ENCODE measurements around the gene ABCD3.
"Not testable (repeated sequence)": the region's sequence is repeated elsewhere in the genome, so short reads cannot be mapped to it uniquely, and the experiment has no call there.

Gene ABCD3

DNA sequence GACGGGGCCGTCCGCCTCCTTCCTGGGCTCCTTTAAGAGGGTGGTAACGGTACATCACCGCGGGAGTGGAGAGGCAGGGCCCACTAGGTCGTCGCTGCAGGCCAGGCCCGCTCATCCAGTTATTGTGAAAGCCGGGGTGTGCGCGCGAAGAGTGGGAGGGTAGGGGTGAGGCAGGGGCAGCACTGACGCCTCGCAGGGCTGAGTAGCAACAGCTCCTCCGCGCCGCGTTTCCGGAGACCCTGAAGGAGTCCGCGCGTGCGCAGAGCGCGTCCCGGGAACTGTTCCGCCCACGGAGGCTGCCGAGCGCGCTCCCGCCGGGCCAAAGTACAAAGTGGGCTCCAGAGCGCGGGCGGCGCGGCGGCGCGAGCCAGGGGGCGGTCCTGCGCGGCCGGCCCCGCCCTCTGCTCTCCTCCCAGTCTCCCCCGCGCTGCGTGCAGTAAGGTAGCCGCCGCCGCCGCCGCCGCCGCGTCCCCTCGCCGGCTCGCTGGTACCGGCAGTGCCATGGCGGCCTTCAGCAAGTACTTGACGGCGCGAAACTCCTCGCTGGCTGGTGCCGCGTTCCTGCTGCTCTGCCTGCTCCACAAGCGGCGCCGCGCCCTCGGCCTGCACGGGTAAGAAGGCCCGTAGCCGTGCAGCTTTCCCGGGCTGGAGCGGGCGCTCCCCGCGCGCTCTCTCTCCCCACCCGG is at the start of gene ABCD3:
TSS of gene ABCD3 (plus strand) at position 412 of the 686 bp plus-strand sequence. CDS start at position 502, 90 bp downstream.
- DNase-seq, result peak; percentile 97

DNA sequence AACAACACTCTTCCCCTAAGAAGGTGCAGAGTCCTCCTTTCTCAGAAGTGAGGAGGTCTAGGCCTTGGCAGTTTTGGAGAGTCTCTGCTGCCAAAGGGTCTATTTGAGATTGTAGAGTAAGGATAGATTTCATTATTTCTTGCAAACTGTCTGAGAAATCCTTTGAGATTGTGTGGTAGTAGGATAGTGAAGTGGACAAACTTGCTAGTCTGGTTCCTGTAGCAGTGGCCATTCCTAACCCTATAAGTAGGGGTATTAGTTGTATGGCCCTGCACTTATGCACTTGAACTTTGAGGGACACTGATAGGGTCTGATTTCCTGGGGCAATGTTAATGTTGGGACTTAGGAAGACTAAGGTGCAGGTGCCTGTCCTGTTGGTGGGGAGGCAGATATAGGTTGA is 45.4 kb upstream of the ABCD3 start:
- DNase-seq, result not testable (repeated sequence)

DNA sequence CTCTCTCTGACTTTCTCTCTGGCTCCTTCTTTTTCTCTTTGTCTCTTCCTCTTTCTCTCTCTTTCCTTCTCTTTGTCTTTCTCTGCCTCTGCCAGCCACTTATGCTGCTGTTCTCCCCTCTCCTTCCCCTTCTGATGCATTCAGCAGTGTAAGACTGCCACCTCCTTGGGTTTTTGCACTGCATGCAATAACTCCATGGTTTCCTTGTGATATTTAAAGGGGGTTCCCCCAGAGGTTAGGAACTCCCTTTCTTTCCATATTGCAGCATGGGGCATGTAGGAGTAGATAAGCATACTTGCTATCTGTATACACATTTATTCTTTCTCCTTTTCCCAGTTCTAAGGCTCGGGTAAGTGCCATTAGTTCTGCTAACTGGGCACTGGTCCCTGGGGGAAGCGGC is 44.9 kb upstream of the ABCD3 start:
- not testable (repeated sequence) for DNase-seq

DNA sequence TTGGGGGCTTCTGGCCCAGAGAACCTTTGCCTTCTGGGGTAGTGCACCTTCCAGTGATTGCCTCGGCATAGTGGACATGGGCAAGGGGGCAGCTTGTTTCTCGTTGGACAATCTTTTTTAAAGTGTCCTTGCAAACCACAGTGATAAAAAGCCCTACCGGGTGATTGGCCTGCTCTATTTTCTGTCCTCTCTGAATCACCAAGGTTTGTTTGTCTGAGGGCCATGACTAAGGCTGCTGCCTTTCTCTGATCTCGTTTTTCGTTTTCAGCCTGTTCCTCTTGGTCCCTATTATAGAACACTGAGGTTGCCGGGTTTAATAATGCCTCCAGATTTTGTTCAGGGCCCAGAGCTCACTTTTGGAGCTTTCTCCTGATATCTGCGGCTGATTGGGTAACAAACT is 42.5 kb upstream of the ABCD3 start:
- not testable (repeated sequence) for DNase-seq

DNA sequence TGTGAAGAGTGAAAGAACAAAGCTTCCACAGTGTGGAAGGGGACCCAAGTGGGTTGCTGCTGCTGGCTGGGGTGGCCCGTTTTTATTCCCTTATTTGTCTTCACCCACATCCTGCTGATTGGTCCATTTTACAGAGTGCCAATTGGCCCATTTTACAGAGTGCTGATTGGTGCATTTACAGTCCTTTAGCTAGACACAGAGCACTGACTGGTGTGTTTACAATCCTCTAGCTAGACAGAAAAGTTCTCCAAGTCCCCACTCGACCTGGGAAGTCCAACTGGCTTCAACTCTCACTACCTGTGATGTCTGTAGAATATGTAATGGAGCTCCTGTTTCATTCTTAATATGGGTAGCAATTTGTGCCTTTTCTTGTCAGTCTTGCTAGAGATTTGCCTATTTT is 39.7 kb upstream of the ABCD3 start:
- DNase-seq, result not testable (repeated sequence)

DNA sequence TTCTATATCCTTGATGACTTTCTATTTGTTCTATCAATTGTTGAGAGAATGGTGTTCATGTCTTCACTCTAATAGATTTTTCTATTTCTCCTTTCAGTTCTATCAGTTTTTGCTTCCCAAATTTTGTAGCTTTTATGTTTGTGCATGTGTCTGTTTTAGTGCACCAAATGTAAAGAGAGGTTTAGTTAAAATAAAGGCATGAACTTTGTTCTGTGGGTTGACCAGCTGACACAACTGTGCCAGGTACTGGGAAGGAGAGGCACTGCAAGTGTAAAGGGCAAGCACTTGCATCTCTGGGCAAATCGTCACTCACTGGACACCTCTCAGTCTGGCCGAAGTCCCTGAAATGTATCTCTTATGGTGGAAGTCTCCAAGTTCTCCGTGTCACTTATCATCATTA is 38.6 kb upstream of the ABCD3 start:
- DNase-seq, result no peak

DNA sequence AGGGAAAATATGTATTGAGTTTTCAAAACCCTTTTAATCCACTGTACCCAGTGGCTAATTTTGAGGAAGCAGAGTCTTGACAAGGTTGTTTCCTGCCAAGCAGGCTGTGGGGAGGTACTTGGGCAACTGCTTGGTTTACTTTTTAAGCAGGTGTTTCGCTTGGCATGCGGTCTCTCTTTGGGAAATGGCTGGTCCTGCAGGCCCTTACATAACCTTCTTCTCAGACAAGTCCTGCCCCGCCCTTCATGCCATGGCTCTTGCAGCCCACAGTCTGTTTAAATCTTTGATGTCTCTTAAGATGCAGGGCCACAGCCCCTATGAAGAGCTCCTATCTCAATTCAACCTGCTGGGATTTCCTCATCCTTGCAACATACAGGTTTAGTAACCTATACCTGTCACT is 36.0 kb upstream of the ABCD3 start:
- DNase-seq, result no peak

DNA sequence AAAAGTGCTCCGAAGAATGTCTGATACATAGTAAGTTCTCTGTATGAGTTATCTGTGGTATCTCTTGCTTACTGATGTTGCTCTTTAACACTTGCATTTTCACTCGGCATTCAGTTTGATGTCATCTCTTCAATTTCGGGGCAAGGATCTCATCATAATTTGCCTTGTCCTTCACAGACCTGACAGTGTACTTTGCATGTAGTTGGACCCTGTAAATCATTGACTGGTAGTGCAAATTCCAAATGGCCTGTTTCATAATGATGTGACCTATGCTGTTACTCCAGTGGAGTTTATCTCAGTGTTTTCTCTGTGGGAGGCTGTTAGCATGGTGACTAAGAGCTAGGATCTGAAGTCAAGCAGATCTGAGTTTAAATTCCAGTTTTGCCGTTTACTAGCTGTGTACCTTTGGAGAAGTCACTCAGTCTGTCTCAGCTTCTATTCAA is 34.2 kb upstream of the ABCD3 start:
- no peak for DNase-seq

DNA sequence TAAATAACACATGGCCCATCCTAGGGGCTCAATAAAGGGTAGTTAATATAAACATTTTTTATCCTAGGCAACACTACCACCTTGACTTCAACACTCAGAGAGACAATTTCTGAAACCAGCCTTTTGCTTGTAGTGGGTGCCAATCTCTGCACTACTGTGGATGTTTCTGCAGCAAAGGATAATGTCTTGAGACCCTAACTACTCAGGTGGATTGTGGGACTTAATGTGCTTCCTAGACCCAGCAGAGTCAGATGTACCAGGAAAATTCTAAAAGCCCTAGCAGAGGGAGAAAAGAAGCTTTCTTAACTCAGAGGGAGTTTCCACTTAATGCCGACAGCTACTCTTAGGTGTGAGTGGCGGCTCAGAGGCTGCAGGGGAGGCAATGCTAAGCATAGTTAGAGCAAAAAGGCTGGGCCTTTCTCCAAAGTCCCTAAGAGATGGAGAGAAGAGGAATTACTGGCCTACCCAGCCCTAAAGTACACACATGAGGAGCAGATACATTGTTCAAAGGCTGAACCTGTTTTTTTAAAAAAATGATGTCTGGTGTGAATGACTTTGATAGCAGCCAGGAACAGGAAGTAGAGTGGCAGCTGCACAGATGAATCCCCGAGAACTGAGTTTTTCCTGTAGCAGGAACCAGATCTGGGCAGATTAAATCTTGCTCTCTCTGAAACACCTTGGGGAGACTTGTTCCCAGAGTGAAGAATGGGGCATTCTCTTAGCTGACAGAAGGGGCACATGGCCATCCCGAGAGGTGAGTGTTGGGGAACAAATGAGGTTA is 33.5 kb upstream of the ABCD3 start:
- no peak for DNase-seq

DNA sequence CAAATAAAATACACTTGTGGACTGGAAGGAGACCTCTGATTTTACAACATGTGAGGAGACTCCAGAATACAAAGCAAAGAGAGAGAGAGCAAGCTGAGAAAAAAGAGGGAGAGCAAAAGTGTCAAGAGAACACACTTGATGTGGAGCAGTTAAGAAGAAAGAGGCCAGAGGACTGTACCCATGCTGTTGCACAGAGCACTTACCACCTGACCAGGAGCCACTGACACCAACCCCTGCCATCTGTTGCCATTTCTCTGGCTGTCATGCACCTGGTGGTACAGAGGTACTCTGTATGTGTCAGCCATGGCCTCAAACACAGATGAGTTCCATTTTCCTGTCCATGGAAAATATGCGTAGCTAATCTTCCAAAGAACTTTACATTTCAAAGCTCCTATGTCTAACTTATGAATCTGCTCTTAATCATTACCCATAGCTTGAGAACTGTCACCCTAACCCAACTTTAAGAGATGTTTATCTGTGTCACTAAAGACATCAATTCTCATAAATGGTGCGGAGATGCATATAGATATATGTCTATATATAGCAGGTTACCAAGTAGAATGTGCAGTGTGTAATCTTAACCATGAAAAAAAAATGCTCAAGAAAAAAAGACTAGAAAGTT is 32.8 kb upstream of the ABCD3 start:
- no peak for DNase-seq

DNA sequence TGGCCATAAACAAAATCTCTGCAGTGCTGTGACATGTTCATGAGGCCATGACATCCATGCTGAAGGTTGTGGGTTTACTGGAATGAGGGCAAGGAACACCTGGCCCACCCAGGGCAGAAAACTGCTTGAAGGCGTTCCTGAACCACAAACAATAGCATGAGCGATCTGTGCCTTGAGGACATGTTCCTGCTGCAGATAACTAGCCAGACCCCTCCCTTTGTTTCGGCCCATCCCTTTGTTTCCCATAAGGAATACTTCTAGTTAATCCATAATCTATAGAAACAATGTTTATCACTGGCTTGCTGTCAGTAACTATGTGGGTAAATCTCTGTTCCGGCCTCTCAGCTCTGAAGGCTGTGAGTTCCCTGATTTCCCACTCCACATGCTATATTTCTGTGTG is 28.9 kb upstream of the ABCD3 start:
- DNase-seq, result no peak

DNA sequence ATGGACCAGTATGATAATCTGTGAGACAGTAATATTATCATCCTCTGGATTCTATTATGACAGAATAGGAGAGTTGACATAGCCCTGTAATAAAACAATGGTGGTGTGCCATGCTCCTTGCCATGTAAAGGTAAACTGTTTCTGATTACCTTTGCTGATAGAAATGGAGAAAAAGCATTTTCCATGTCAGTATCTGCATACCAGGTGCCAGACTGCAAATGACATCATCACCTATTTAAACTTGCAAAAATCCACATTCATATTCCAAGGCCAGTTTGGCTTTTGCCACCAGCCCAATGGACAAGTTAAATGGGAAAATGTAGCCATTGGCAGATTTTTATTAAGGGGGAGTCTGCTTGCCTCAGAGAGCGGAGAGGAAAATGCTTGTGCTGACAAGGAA is 23.9 kb upstream of the ABCD3 start:
- DNase-seq, result no peak

DNA sequence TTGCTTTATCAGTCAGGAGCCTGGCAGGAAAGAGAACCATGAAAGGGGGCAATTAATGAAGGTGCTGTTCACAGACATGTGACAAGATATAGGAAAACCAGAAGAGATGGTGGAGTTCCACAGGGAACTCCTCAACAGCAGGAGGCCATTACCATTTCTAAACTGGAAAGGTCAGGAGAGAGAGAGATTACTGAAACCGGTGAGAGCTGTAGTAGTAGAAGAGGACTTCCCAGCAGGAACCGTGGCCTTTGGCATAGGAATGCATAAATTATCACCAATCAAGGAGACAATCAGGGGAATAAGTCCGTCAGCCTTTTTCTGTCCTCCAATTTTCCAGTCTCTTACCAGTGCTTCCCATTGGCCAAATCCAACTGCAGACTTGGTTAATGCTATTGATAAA is 23.0 kb upstream of the ABCD3 start:
- DNase-seq, result no peak

DNA sequence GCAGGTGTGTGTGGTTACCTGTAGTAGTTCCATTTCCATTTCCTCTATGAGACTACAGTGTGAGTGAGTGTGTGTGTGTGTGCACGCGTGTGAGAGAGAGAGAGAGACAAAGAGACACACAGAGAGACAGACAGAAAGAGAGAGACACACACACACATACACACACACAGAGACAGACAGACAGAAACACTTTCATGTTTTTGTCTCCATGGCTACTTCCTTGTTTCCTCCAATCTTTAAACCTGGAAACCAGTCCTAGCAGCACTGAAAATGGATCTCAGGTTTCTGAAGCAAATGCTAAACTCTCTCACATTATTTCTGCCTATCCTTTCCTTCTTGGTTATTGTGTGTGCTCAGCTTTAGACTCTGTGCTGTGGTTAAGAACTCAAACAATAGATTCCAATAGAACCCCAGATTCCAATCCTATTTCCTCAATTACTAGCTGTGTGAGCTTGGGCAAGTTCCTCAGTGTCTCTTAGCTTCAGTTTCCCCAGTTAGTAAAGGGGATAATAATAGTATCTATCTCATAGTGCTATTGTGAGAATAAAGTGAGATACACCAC is 22.4 kb upstream of the ABCD3 start:
- no peak for DNase-seq

DNA sequence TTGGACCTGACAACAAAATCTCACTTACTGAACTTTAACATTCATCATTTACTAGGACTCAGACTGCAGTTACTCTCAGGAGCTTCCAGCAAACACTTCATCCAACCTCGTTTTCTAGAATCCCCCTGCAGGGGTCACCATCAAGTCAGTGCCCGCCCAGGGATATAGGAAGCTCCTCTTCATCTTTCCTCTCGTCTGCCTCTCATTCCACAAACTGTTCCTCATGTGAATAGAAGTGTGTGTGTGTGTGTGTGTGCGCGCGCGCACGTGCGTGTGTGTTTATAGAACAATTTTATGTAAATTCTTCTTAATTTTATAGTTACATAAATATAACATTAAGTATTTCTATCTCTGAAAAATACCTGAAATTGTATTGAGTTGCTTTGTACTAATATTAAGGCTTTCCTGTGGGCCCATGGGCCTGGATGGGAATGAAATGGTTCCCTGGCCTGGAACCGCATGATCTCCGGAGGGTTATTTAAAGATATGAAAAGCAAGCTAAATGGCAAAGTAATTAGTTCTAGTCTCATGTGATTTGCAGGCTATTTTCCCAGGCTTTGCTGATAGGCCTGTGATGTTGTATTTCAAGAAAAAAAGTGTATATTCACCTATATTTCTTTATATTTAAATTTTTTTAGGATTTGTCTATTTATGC is 21.7 kb upstream of the ABCD3 start:
- DNase-seq, result no peak

DNA sequence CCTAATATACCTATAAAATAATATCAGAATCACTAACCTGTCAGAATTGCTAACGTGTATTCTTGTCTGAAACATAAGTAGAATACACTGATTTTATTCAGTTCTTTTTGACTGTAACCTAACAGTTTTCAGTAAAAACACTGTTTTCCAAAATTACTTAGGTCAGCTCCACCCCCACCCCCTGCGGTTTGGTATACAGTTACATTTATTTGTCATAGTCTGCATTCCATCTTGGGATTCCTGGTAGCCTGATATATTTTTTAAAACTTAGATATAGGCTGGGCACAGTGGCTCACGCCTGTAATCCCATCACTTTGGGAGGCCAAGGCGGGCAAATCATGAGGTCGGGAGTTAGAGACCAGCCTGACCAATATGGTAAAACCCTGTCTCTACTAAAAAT is 19.8 kb upstream of the ABCD3 start:
- DNase-seq, result no peak

DNA sequence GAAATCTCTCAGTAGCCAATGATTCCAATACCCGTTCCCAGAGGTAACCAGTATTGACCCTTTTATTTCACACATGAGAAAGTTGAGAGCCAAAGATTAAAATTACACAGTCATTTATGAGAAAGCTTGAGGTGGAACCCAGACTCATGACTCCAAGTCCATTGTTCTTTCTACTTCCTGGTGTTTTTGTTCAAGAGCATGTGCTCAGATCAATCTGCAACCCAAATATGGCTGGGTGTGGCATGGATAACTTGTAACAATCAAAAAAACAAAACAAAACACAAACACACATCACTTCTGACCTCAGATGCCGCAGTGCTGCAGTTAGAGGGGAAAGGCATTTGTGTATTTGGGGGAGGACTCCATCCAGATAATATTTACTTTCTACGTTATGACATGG is 18.7 kb upstream of the ABCD3 start:
- no peak for DNase-seq

DNA sequence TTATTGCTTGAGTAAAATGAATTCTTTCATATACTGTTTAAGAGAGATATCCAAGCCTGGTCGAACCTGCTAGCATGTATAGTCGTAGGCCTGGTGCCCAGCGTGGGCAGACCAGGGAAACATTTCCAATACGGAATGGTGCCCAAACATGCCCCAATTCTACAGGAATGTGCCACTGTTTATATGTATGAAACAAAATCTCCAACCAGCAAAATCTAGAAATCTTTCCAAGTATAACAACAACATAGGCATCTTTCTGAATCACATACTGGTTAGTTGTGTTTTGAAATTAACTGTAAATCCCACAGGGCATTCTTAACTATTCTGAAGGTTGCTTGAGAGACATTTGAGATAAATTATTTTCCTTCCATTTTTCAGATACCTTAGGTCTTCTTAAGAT is 17.0 kb upstream of the ABCD3 start:
- no peak for DNase-seq

DNA sequence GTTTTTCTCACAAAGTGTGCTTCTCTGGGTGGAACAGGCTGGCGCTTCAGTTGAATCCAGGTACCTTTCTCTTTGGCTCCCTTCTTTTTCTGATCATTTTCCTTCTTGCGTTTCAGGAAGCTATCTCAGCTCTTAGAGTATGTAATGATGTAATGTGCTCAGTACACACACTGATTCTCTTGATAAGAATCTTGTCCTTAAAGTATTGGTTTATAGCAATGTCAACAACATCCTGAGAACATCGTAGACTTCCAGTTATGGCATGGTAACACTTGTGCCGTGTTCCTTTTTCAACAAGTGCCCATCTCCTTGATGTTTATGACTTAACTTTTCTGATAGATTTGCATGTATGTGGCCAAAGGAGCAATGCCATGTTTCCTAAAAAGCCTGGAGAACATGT is 11.7 kb upstream of the ABCD3 start:
- DNase-seq, result no peak

DNA sequence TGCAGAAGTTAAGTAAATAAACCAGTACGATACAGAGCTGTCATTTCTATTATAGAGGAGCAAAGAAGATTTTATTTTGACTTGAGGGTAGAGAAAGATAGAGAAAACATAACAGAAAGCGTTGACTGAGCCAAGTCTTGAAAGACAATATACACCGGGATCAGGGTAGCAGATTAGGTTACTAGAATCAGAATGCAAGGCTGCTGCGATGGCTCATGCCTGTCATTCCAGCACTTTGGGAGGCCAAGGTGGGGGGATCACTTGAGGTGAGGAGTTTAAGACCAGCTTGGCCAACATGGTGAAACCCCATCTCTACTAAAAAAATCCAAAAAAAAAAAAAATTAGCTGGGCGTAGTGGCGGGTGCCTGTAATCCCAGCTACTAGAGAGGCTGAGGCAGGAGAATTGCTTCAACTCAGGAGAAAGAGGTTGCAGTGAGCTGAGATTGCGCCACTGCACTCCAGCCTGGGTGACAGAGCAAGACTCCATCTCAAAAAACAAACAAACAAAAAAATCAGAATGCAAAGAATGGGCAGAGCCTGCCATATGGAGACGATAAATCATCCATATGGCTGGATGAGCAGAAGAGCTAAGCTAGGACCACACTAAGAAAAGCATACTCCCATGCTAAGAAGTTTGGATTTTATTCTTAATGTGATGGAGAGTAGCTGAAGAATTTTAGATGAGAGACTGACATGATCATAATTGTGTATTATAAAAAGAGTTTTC is 9.9 kb upstream of the ABCD3 start:
- DNase-seq, result no peak

DNA sequence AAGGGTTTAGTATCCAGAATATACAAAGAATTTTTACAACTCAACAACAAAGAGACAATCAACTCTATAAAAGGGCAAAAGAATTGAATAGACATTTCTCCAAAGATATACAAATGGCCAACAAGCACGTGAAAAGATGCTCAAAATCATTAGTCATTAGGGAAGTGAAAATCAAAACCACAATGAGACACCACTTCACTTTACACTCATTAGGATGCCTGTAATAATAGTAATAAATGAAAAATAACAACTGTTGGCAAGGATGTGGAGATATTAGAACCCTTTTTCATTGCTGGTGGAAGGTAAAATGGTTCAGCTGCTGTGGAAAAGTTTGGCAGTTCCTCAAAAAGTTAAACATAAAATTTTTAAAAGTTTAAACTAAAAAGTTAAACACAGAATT is 7.0 kb upstream of the ABCD3 start:
- DNase-seq, result no peak

DNA sequence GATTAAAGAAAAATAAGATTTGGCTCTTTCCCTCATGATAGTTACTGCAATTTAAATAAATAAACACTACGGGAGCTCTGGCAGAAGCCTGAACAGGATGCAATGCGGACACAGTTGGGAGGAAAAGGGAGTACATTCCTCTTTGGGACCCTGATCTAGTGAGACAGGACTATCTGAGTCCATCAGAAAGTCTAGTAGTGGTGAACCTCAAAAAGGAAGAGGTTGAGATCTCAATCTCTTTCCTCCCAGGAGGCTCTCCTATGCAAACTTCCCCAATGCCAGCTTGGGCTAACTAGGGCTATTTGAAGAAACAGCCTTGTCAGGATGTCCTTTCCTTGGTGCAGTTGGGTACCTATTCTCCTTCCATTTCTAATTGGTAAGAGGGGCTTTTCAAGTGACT is 4.9 kb upstream of the ABCD3 start:
- no peak for DNase-seq

Measured in NCI-H1092 treated with DMSO at 0.1 percent for 48 hours (cell line).